T-helper 1 cell (primary cell): Measurements from ENCODE around the gene SPP1.

Source experiments
- DNase-seq, 5 donors: peaks; one replicate each; pipeline ENCODE4 v3.0.0-alpha.2; 2012 to 2020

SPP1 gene

DNA sequence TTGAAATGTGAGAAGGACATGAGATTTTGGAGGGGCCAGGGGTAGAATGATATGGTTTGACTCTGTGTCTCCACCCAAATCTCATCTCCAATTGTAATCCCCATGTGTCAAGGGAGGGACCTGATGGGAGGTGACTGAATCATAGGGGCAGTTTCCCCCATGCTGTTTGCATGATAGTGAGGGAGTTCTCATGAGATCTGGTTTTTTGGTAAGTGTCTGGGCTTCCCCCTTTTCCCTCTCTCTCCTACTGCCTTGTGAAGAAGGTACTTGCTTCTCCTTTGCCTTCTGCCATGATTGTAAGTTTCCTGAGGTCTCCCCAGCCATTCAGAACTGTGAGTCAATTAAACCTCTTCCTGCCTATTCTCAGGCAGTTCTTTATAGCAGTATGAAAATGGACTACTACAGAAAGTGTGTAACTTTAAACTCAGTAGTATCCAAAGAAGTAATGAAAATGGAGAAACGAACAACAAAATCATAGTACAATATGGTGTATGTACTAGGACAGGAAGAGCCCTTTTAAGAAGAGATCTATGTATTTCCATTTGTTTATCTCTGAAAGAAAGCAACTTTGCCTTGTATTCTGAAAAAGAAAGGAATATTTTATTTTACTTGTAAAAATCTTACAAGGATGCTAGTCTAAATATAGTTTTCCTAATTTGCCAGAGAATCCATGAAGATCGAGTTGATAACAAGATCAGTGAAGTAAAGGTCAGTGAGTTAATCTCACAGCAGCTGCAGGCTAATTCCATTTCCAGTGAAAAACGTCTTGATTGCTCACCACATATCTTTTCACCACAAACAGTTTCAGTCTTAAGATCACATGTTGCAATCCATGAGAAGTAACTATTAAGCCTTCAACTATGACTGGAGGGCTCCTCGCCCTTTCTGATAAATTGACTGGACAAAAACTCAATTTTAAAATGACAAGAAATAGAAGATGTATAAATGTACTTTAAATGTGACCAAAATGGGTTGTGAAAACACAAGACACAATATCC is 52.4 kb downstream of the SPP1 start:
- DNase-seq, result peak in 1 of 5 donors; percentile 11

- no peak for DNase-seq
These were observed 53.4 kb downstream of the SPP1 start for GRCh38 chr4:88028946-88029345.

DNA sequence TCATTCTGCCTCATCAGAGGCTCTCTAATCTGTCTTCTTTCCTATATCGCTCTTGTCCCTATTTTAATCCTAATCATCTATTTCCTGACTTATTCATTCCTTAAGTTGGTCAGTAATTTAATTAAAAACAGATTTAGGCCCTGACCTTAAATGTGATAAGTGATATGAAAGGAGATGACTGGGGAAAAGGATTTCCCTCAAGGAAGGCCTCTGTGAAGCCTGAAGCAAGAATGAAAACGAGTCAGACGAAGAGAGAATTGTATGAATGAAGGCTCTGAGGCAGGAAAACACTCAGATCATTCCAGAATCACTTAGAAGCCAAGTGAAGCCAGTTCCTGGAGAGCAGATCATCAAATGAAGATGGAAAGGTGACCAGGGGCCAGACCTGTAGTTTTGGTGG is 54.0 kb downstream of the SPP1 start:
- DNase-seq, result no peak

DNA sequence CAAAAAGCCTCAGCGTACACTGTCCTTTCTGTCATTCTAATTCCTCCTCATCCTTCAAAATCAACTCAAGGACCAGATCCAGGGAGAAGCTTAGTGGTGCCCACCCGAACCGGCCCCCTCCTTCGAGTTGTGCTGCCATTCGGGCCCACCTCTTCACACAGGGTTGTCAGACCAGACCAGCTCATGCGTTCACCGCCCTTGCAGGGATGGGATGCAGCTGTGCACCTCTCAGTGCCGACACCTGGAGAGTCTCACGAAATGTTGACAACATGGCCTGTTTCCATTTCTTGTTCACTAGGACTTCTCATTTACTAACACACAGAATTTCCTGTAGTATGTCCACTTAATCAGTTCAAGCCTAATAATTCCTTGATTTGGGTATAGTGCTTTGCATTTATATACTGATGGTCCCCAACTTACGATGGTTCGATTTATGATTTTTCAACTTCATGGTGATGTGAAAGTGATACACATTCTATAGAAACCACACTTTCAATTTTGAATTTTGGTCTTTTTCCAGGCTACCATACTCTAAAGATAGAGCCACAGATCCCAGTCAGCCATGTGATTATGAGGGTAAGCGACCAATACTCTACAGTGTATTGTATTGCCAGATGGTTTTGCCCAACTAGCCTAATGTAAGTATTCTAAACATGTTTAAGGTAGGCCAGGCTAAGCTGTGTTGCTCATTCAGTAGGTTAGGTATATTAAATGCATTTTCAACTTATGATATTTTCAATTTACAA is 55.2 kb downstream of the SPP1 start:
- no peak for DNase-seq
